ENCODE measurements around the gene SSH2.
"Not testable (repeated sequence)": the region's sequence is repeated elsewhere in the genome, so short reads cannot be mapped to it uniquely, and the experiment has no call there.

Gene SSH2

GRCh38 chr17:29791336-29792080 lies 138.5 kb downstream of the SSH2 start:
- H3K4me1 ChIP-seq (ENCODE audit: control insufficient read depth, insufficient read depth, low read length) = peaks cover 26% of the 10 kb centered on the region
- no peak for DNase-seq (ENCODE audit: low read depth)
- H3K36me3 ChIP-seq (ENCODE audit: control insufficient read depth, insufficient read depth, low read length, severe bottlenecking) = no peaks in the 10 kb centered on the region
- no peak overlapping the region for H3K4me3 ChIP-seq (ENCODE audit: low read length)
- H3K9me3 ChIP-seq (ENCODE audit: control insufficient read depth, low read length) = no peaks in the 10 kb centered on the region
- no peaks in the 10 kb centered on the region for H3K27me3 ChIP-seq (replicated peaks; ENCODE audit: control insufficient read depth, insufficient read depth, low read length)
- no peak overlapping the region for H3K9ac ChIP-seq (ENCODE audit: low read length)

GRCh38 chr17:29789196-29790170 lies 140.5 kb downstream of the SSH2 start:
- peak overlapping the region; percentile 69 for H3K9ac ChIP-seq (ENCODE audit: low read length)
- H3K9me3 ChIP-seq (ENCODE audit: control insufficient read depth, low read length) = no peaks in the 10 kb centered on the region
- H3K36me3 ChIP-seq (ENCODE audit: control insufficient read depth, insufficient read depth, low read length, severe bottlenecking) = no peaks in the 10 kb centered on the region
- no peaks in the 10 kb centered on the region for H3K27me3 ChIP-seq (replicated peaks; ENCODE audit: control insufficient read depth, insufficient read depth, low read length)
- peak overlapping the region; percentile 51 for H3K4me3 ChIP-seq (ENCODE audit: low read length)
- DNase-seq (ENCODE audit: low read depth) = peak; percentile 41
- peaks cover 30% of the 10 kb centered on the region for H3K4me1 ChIP-seq (ENCODE audit: control insufficient read depth, insufficient read depth, low read length)

GRCh38 chr17:29787995-29788394 lies 142.0 kb downstream of the SSH2 start:
- peak overlapping the region; percentile 60 for H3K9ac ChIP-seq (ENCODE audit: low read length)
- H3K36me3 ChIP-seq (ENCODE audit: control insufficient read depth, insufficient read depth, low read length, severe bottlenecking) = no peaks in the 10 kb centered on the region
- H3K4me1 ChIP-seq (ENCODE audit: control insufficient read depth, insufficient read depth, low read length) = peaks cover 33% of the 10 kb centered on the region
- no peaks in the 10 kb centered on the region for H3K9me3 ChIP-seq (ENCODE audit: control insufficient read depth, low read length)
- no peak for DNase-seq (ENCODE audit: low read depth)
- no peaks in the 10 kb centered on the region for H3K27me3 ChIP-seq (replicated peaks; ENCODE audit: control insufficient read depth, insufficient read depth, low read length)
- no peak overlapping the region for H3K4me3 ChIP-seq (ENCODE audit: low read length)

GRCh38 chr17:29782917-29783316 lies 147.1 kb downstream of the SSH2 start:
- no peaks in the 10 kb centered on the region for H3K27me3 ChIP-seq (replicated peaks; ENCODE audit: control insufficient read depth, insufficient read depth, low read length)
- no peaks in the 10 kb centered on the region for H3K9me3 ChIP-seq (ENCODE audit: control insufficient read depth, low read length)
- H3K9ac ChIP-seq (ENCODE audit: low read length) = no peak overlapping the region
- DNase-seq (ENCODE audit: low read depth) = no peak
- H3K36me3 ChIP-seq (ENCODE audit: control insufficient read depth, insufficient read depth, low read length, severe bottlenecking) = no peaks in the 10 kb centered on the region
- H3K4me1 ChIP-seq (ENCODE audit: control insufficient read depth, insufficient read depth, low read length) = peaks cover 10% of the 10 kb centered on the region
- H3K4me3 ChIP-seq (ENCODE audit: low read length) = no peak overlapping the region

DNA sequence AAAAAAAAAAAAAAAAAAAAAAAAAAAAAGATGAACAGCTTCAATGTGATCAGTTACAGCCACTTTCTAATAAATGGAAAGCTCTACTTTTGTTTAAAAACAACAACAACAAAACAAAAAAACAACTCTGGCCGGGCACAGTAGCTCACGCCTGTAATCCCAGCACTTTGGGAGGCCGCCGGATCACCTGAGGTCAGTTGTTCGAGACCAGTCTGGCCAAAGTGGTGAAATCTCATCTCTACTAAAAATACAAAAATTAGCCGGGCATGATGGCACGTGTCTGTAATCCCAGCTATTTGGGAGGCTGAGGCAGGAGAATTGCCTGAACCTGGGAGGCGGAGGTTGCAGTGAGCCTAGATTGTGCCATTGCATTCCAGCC lies 150.2 kb downstream of the SSH2 start:
- not testable (repeated sequence) for DNase-seq (ENCODE audit: low read depth); H3K9me3 ChIP-seq (ENCODE audit: control insufficient read depth, low read length); H3K36me3 ChIP-seq (ENCODE audit: control insufficient read depth, insufficient read depth, low read length, severe bottlenecking); H3K4me3 ChIP-seq (ENCODE audit: low read length); H3K27me3 ChIP-seq (replicated peaks; ENCODE audit: control insufficient read depth, insufficient read depth, low read length); H3K9ac ChIP-seq (ENCODE audit: low read length)
- H3K4me1 ChIP-seq (ENCODE audit: control insufficient read depth, insufficient read depth, low read length) = peaks cover 11% of the 10 kb centered on the region

DNA sequence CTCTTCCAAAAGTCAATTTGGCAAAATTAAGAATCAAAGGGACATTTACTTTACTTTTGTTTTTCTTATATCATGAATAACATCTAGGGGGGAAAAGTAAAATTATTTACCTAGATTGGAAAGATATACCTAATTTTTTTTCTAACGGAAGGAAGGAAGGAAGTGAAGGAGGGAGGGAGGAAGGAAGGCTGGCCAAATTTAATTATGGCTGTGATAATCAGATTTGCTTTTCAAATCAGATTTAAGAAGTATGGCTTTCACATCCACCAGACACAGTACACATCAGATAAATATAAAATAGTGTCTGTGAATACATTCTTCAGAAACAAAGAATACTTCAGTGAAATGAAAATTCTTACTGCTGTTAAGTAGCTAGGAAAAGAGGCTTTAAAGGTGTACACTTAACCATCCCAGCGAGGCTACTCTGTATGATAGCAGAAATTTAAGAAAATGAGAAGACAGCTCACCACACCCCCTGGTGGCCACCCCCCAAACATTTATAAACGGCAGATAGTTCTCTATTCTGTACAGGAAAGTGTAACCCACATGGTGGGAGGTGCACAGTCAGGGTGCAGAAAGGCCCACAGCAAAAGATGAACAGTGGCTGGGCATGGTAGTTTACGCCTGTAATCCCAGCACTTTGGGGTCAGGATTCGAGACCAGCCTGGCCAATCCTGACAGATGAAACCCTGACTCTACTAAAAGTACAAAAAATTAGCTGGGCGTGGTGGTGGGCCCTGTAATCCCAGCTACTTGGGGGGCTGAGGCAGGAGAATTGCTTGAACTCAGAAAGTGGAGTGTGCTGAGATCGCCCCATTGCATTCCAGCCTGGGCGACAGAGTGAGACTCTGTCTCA lies 150.8 kb downstream of the SSH2 start:
- Histone ChIP-seq H3K9ac (ENCODE audit: low read length) (no peak overlapping the region), H3K4me1 (ENCODE audit: control insufficient read depth, insufficient read depth, low read length) (peaks cover 5% of the 10 kb centered on the region), H3K36me3 (ENCODE audit: control insufficient read depth, insufficient read depth, low read length, severe bottlenecking) (no peaks in the 10 kb centered on the region), H3K4me3 (ENCODE audit: low read length) (no peak overlapping the region), H3K27me3 (replicated peaks; ENCODE audit: control insufficient read depth, insufficient read depth, low read length) (no peaks in the 10 kb centered on the region), H3K9me3 (ENCODE audit: control insufficient read depth, low read length) (no peaks in the 10 kb centered on the region)
- peak; percentile 85 for DNase-seq (ENCODE audit: low read depth)

GRCh38 chr17:29777663-29778062 lies 152.4 kb downstream of the SSH2 start:
- peak; percentile 17 for DNase-seq (ENCODE audit: low read depth)
- Histone ChIP-seq H3K27me3 (replicated peaks; ENCODE audit: control insufficient read depth, insufficient read depth, low read length) (no peaks in the 10 kb centered on the region), H3K9me3 (ENCODE audit: control insufficient read depth, low read length) (no peaks in the 10 kb centered on the region), H3K9ac (ENCODE audit: low read length) (no peak overlapping the region), H3K4me1 (ENCODE audit: control insufficient read depth, insufficient read depth, low read length) (peaks cover 5% of the 10 kb centered on the region), H3K4me3 (ENCODE audit: low read length) (no peak overlapping the region), H3K36me3 (ENCODE audit: control insufficient read depth, insufficient read depth, low read length, severe bottlenecking) (no peaks in the 10 kb centered on the region)

- Histone ChIP-seq H3K9me3 (ENCODE audit: control insufficient read depth, low read length) (no peaks in the 10 kb centered on the region), H3K4me1 (ENCODE audit: control insufficient read depth, insufficient read depth, low read length) (peaks cover 5% of the 10 kb centered on the region), H3K9ac (ENCODE audit: low read length) (no peak overlapping the region), H3K36me3 (ENCODE audit: control insufficient read depth, insufficient read depth, low read length, severe bottlenecking) (no peaks in the 10 kb centered on the region), H3K27me3 (replicated peaks; ENCODE audit: control insufficient read depth, insufficient read depth, low read length) (no peaks in the 10 kb centered on the region), H3K4me3 (ENCODE audit: low read length) (no peak overlapping the region)
- no peak for DNase-seq (ENCODE audit: low read depth)
Observed at GRCh38 chr17:29776026-29776425, 154.0 kb downstream of the SSH2 start.

GRCh38 chr17:29772981-29773380 lies 157.0 kb downstream of the SSH2 start:
- Histone ChIP-seq H3K4me3 (ENCODE audit: low read length) (no peak overlapping the region), H3K9me3 (ENCODE audit: control insufficient read depth, low read length) (no peaks in the 10 kb centered on the region), H3K4me1 (ENCODE audit: control insufficient read depth, insufficient read depth, low read length) (peaks cover 3% of the 10 kb centered on the region), H3K27me3 (replicated peaks; ENCODE audit: control insufficient read depth, insufficient read depth, low read length) (no peaks in the 10 kb centered on the region), H3K9ac (ENCODE audit: low read length) (no peak overlapping the region), H3K36me3 (ENCODE audit: control insufficient read depth, insufficient read depth, low read length, severe bottlenecking) (no peaks in the 10 kb centered on the region)
- no peak for DNase-seq (ENCODE audit: low read depth)

DNA sequence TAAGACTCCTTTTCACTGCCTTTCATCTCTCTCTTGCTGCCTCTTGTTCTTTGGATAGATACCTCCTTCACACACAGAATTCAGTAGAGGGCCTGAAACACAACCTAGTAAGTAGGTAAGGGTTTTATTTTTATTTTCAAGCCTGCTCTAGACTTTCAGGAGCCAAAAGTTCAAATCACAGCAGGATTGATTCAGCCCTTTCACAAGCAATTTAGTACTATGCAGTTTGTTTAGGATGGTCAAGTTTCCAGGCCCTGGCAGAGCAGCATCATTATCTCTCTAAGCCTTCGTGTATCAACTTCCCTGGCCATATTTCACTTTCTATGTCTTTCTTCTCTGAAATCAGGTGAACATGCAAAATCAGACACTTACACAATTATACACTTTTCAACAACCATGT lies 158.5 kb downstream of the SSH2 start:
- H3K36me3 ChIP-seq (ENCODE audit: control insufficient read depth, insufficient read depth, low read length, severe bottlenecking) = no peaks in the 10 kb centered on the region
- H3K4me1 ChIP-seq (ENCODE audit: control insufficient read depth, insufficient read depth, low read length) = peaks cover 7% of the 10 kb centered on the region
- H3K9ac ChIP-seq (ENCODE audit: low read length) = no peak overlapping the region
- no peak for DNase-seq (ENCODE audit: low read depth)
- no peaks in the 10 kb centered on the region for H3K27me3 ChIP-seq (replicated peaks; ENCODE audit: control insufficient read depth, insufficient read depth, low read length)
- no peaks in the 10 kb centered on the region for H3K9me3 ChIP-seq (ENCODE audit: control insufficient read depth, low read length)
- no peak overlapping the region for H3K4me3 ChIP-seq (ENCODE audit: low read length)

- H3K36me3 ChIP-seq (ENCODE audit: control insufficient read depth, insufficient read depth, low read length, severe bottlenecking) = no peaks in the 10 kb centered on the region
- H3K27me3 ChIP-seq (replicated peaks; ENCODE audit: control insufficient read depth, insufficient read depth, low read length) = no peaks in the 10 kb centered on the region
- no peak overlapping the region for H3K9ac ChIP-seq (ENCODE audit: low read length)
- no peak for DNase-seq (ENCODE audit: low read depth)
- H3K9me3 ChIP-seq (ENCODE audit: control insufficient read depth, low read length) = no peaks in the 10 kb centered on the region
- H3K4me1 ChIP-seq (ENCODE audit: control insufficient read depth, insufficient read depth, low read length) = peaks cover 8% of the 10 kb centered on the region
- no peak overlapping the region for H3K4me3 ChIP-seq (ENCODE audit: low read length)
Observed at GRCh38 chr17:29769225-29769624, 160.8 kb downstream of the SSH2 start.
